ENCODE data around the gene HOXA2. TPM values are rescaled to one million over a fixed set of nuclear protein-coding genes. Genes with fewer than 3 reads are reported as not detected.

Gene HOXA2
- total and polyA plus RNA-seq, 7 donors: 0.17 to 1.1 (median 0.42) TPM

DNA sequence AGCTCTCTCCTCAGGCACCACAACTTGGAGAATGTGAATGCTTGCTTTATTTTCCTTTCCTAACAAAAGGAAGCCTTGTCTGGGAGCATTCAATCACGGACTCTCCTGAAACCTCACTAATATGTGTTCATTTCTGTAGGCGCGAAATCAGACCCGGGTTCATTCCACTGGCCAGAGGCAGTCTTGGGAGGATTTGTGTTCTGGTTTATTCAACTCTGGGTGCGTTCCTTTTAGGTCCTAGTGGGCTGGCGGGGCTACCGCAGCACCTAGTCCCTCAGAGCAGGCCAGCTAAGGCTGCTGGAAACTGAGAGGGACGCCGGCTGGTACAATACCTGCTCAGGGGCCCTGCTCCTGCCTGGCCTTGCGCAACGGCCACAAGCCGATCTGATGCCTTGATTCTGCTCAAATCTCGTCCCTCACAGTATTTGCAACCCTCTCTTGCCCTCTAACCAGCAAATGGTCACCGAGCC is 20.6 kb upstream of the HOXA2 start:
- TF ChIP-seq CTCF (IDR thresholded peaks at IDR 0.05): no peak
- DNase-seq (no peak), ATAC-seq (no peak)
- Histone ChIP-seq H3K9me3 (no peaks in the 10 kb centered on the region), H3K27me3 (ENCODE audit: insufficient read depth in 3 of 3, low read length in 2 of 3) (no peaks in the 10 kb centered on the region), H3K4me1 (peaks cover 47% of the 10 kb centered on the region), H3K4me3 (no peak overlapping the region), H3K36me3 (ENCODE audit: insufficient read depth in 1 of 2, low read depth in 1 of 2) (peaks cover 0 to 14% of the 10 kb centered on the region in 2 donors), H3K27ac (peak overlapping the region; percentile 30)
- intact Hi-C loops (cut with DNase I): no loop called here
- 77 to 81% (median 79%) methylated on average over 14 of the region's 14 CpGs for WGBS, 3 donors

- no peak for TF ChIP-seq CTCF (IDR thresholded peaks at IDR 0.05)
- Histone ChIP-seq H3K9me3 (no peaks in the 10 kb centered on the region), H3K36me3 (ENCODE audit: insufficient read depth in 1 of 2, low read depth in 1 of 2) (peaks cover 0 to 14% of the 10 kb centered on the region in 2 donors), H3K27ac (peak overlapping the region; percentile 44), H3K4me3 (peak overlapping the region; percentile 1), H3K27me3 (ENCODE audit: insufficient read depth in 3 of 3, low read length in 2 of 3) (no peaks in the 10 kb centered on the region), H3K4me1 (peaks cover 40% of the 10 kb centered on the region)
- intact Hi-C loops (cut with DNase I): no loop called here
- 80 to 82% (median 80%) methylated on average over 41 to 42 of the region's 42 CpGs for WGBS, 3 donors
- no peak for ATAC-seq
- DNase-seq: no peak
Observed at GRCh38 chr7:27122077-27122910, 19.8 kb upstream of the HOXA2 start.

GRCh38 chr7:27121684-27122076 is 19.2 kb upstream of the HOXA2 start:
- H3K27me3 ChIP-seq (ENCODE audit: insufficient read depth in 3 of 3, low read length in 2 of 3): no peaks in the 10 kb centered on the region
- intact Hi-C loops (cut with DNase I): no loop called here
- ATAC-seq (no peak), DNase-seq (no peak)
- H3K27ac ChIP-seq: no peak overlapping the region
- H3K4me3 ChIP-seq: peak overlapping the region; percentile 1
- H3K4me1 ChIP-seq: peaks cover 34% of the 10 kb centered on the region
- H3K9me3 ChIP-seq: no peaks in the 10 kb centered on the region
- WGBS, 3 donors: 70 to 88% (median 84%) methylated on average over 7 of the region's 7 CpGs
- H3K36me3 ChIP-seq (ENCODE audit: insufficient read depth in 1 of 2, low read depth in 1 of 2): peaks cover 0 to 14% of the 10 kb centered on the region in 2 donors
- no peak for TF ChIP-seq CTCF (IDR thresholded peaks at IDR 0.05)

DNA sequence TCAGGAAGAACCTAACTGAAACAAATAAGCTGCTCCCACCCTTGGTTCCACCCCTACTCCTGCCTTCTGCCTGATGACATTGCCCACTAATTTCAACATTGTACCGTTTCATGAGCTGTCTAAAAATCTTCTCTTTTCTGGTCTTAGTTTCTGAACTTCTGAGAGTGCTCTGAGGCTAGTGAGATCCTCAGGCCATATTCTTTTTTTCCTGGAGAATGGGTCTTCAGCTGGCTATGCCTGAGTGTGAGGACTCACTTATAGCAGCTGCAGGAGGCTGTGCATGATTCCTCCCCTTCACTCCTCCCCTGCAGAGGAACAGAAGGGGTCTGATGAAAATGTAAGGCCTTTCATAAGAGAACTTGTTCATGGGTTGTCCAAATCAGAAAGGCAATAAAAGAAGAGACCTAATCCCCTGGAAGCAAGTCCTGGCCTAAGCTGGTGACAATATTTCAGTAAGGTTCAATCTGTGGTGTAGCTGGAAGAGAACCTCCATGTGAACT is 17.0 kb upstream of the HOXA2 start:
- H3K36me3 ChIP-seq (ENCODE audit: insufficient read depth in 1 of 2, low read depth in 1 of 2): peaks cover 0 to 11% of the 10 kb centered on the region in 2 donors
- TF ChIP-seq CTCF (IDR thresholded peaks at IDR 0.05): no peak
- intact Hi-C loops (cut with DNase I): no loop called here
- DNase-seq (no peak), ATAC-seq (no peak)
- no peak overlapping the region for H3K4me3 ChIP-seq
- no peaks in the 10 kb centered on the region for H3K27me3 ChIP-seq (ENCODE audit: insufficient read depth in 3 of 3, low read length in 2 of 3)
- H3K9me3 ChIP-seq: no peaks in the 10 kb centered on the region
- peak overlapping the region; percentile 64 for H3K27ac ChIP-seq
- 56 to 64% (median 57%) methylated on average over 1 of the region's 1 CpG for WGBS, 3 donors
- H3K4me1 ChIP-seq: peaks cover 19% of the 10 kb centered on the region

Data from psoas muscle (tissue), 8 donors.